ENCODE measurements around the gene MZF1. TPM values are rescaled to one million over a fixed set of nuclear protein-coding genes. Genes with fewer than 3 reads are reported as not detected.
"Not testable (repeated sequence)": the region's sequence is repeated elsewhere in the genome, so short reads cannot be mapped to it uniquely, and the experiment has no call there.

Gene MZF1
- total RNA-seq, 2 donors from 2014 or later = 47.5 to 67.3 TPM

DNA sequence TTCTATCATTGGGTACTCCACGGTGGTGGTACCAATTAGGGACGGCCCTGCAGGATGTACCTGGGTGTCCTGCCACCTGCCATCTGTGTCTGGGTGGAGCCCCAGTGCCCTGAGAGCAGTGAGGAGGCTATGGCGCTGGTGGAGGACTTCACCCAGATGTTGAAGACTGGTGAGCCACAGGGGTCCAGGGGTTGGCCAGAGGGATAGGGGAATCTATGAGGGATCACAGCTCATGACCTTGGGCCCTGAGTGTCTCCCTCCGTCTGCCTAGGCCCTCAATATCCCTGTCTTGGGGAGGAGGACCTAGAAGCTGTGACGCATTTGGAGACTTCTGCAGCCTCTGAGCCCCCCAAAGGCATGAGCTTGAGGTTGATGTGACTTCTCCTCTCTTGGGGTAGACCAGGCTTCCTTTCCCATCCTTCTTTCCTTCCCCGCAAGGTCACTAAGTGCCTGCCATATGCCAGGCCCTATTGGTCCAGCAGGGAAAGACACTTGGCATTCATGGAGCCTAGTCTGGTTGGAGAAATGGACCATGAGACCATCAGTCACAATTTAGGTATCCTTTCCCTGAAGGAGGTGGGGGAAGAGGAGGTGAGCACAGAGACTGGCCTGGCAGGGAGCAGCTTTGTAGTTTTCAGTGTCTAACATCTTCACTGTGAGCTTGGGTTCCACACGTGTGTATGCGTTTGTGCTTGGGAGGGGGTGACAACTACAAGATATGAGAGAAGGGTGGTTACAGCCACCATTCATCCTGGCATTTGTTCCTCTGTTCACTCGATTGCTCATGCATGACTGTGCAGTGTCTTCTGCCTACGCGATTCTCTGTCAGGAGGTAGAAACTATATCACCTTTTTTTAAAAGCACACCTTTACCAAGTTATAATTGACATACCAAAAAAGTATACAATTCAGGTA, 5.1 kb upstream of the MZF1 start:
- Histone ChIP-seq H3K36me3 (peaks cover 0 to 17% of the 10 kb centered on the region in 2 donors), H3K9me3 (no peaks in the 10 kb centered on the region), H3K27ac (no peak overlapping the region), H3K4me3 (no peak overlapping the region), H3K4me1 (replicated peaks) (peaks cover 3% of the 10 kb centered on the region), H3K27me3 (replicated peaks; ENCODE audit: insufficient read depth) (no peaks in the 10 kb centered on the region)
- DNase-seq (ENCODE audit: low spot score) = peak; percentile 3
- intact Hi-C loops (cut with DNase I) = no loop called here
- TF ChIP-seq POLR2A (IDR thresholded peaks at IDR 0.05) = no peak
- WGBS = 83% methylated on average over 11 of the region's 11 CpGs

- DNase-seq (ENCODE audit: low spot score) = not testable (repeated sequence)
These were observed 4.4 kb upstream of the MZF1 start for GRCh38 chr19:58577581-58577980.

DNA sequence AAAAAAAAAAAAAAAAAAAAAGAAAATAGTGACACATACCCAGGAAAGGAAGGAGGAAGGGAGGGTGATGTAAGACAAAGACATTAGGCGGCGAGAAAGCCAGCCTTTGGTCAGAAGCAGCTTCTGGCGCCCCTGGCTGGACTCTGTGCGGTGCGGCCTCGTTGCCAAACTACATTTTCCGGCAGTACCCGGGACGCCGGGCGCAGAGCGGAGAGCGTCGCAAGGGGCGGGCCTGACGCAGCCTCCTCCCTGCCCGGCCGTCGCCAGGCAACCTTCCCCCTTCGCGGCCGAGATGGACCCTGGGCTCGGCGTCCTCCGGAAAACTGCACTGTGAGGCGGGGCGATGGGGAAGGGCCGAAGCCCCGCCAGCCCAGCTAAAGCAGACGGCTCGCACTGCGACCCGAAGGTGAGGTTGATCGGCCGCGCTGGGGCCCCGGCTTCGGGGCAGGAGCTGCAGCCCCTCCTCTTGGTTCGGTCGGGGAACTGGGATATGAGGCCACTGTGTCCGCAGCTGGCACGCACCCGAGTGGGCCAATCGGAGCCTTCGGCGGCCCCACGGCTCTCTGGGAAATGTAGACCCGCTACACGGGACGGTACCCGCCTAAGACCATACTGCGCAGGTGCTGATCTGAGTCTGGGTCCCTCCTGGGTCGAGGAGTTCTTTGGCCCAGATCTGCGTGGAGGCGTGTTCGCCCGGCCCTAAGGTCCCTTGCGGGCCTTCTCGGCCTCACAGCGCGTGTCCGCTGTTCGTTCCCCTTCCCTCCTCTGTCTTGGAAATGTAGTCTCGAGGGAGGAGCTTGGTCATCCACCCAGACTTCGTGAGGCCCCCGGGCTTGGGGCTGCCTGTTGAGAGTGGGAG, 2.3 kb upstream of the MZF1 start:
- H3K27me3 ChIP-seq (replicated peaks; ENCODE audit: insufficient read depth) = no peaks in the 10 kb centered on the region
- WGBS = under 1% methylated on average over 53 of the region's 66 CpGs
- intact Hi-C loops (cut with DNase I) = no loop called here
- no peaks in the 10 kb centered on the region for H3K36me3 ChIP-seq
- peaks cover 7% of the 10 kb centered on the region for H3K4me1 ChIP-seq (replicated peaks)
- H3K9me3 ChIP-seq = no peaks in the 10 kb centered on the region
- peak; percentile 82 for DNase-seq (ENCODE audit: low spot score)
- TF ChIP-seq POLR2AphosphoS5 (IDR thresholded peaks at IDR 0.05) = peak; percentile 85
- TF ChIP-seq, protein P1, sequence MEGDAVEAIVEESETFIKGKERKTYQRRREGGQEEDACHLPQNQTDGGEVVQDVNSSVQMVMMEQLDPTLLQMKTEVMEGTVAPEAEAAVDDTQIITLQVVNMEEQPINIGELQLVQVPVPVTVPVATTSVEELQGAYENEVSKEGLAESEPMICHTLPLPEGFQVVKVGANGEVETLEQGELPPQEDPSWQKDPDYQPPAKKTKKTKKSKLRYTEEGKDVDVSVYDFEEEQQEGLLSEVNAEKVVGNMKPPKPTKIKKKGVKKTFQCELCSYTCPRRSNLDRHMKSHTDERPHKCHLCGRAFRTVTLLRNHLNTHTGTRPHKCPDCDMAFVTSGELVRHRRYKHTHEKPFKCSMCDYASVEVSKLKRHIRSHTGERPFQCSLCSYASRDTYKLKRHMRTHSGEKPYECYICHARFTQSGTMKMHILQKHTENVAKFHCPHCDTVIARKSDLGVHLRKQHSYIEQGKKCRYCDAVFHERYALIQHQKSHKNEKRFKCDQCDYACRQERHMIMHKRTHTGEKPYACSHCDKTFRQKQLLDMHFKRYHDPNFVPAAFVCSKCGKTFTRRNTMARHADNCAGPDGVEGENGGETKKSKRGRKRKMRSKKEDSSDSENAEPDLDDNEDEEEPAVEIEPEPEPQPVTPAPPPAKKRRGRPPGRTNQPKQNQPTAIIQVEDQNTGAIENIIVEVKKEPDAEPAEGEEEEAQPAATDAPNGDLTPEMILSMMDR (IDR thresholded peaks at IDR 0.05) = peak in 2 of 4 experiments; percentile 20 to 24
- TF ChIP-seq POLR2A (IDR thresholded peaks at IDR 0.05) = peak; percentile 45
- peak overlapping the region; percentile 66 to 79 for H3K4me3 ChIP-seq
- peak overlapping the region; percentile 87 to 92 for H3K27ac ChIP-seq

More at GRCh38 chr19:58577581-58577980, 4.4 kb upstream of the MZF1 start:
- intact Hi-C loops (cut with DNase I); H3K4me3 ChIP-seq; H3K9me3 ChIP-seq; H3K27me3 ChIP-seq (replicated peaks; ENCODE audit: insufficient read depth); H3K27ac ChIP-seq; H3K4me1 ChIP-seq (replicated peaks): not testable (repeated sequence)
- 88% methylated on average over 2 of the region's 2 CpGs for WGBS
- peaks cover 0 to 13% of the 10 kb centered on the region in 2 donors for H3K36me3 ChIP-seq

DNA sequence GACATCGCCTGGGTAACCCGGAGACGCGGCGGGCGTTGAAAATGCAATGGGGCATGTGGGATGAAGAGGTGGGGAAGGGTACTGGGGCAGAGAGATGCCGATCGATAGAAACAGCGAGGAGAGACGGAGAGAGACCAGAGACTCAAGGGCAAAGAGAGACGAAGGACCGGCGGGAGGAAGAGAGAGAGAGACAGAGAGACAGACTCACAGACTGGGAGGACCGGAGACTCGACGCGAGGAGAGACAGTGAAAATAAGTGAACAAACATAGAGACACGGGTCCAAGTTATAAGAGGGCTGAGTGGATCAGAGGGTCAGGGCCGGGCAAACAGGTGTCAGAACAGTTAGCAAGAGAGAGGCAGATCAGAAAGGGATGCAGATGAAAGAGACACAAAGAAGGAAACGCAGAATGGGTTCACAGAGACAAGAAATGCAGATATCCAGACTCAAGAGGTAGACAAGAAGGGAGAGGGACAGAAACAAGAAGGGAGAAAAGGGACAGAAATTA, 576 bp upstream of the MZF1 start:
- TF ChIP-seq, protein P1 (IDR thresholded peaks at IDR 0.05) = no peak
- TF ChIP-seq POLR2AphosphoS5 (IDR thresholded peaks at IDR 0.05) (no peak), POLR2A (IDR thresholded peaks at IDR 0.05) (no peak)
- H3K36me3 ChIP-seq = no peaks in the 10 kb centered on the region
- H3K27me3 ChIP-seq (replicated peaks; ENCODE audit: insufficient read depth) = no peaks in the 10 kb centered on the region
- H3K4me1 ChIP-seq (replicated peaks) = peaks cover 7% of the 10 kb centered on the region
- H3K4me3 ChIP-seq = peak overlapping the region; percentile 47 to 75
- WGBS = 2% methylated on average over 20 of the region's 20 CpGs
- no peaks in the 10 kb centered on the region for H3K9me3 ChIP-seq
- intact Hi-C loops (cut with DNase I) = loop anchor here (2.0 kb wide), 1 partner anchor 15 kb away; the partner anchor contains the start of gene UBE2M
- peak overlapping the region; percentile 97 to 100 for H3K27ac ChIP-seq
- DNase-seq (ENCODE audit: low spot score) = no peak

DNA sequence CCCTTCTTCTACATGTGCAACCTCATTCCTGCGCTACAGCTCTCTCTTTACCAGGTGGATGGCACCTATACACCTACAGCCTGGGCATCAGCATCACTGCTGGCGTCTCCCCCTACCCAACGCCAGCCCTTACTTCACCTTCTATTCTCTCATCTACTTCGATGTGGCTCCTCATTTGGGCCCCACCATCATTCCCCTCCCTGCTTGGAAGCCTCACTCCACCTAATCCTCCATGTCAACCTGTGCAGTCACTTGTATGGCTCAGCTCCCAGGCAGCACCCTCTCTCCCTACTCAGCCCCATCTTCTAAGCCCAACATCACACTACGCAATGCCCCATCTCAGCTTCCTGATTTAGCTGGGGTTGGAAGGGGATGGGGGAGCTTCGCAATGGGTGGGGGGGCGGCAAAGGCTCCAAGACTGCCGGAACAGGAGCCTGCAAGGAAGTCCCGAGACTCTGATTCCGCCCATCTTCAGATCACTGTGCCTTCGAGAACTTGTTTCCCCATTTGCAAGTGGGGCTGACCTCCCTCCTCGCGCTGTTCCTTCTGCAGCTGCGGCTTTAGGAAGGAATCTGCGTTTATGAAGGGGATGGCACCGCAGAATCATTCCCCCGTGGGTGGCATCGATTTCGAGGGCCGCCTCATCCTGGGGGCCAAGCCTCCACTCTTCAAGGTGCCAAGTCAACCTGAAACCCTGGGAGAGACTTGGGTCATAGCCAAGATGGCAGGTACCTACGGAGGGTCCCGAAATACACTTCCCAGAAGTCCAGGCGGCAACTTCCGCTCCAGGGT, 913 bp downstream of the MZF1 start:
- no peak for DNase-seq (ENCODE audit: low spot score)
- no peaks in the 10 kb centered on the region for H3K36me3 ChIP-seq
- H3K27ac ChIP-seq = peak overlapping the region; percentile 97 to 100
- TF ChIP-seq POLR2AphosphoS5 (IDR thresholded peaks at IDR 0.05) = peak; percentile 78
- TF ChIP-seq, protein P1 (IDR thresholded peaks at IDR 0.05) = no peak
- no peak for TF ChIP-seq POLR2A (IDR thresholded peaks at IDR 0.05)
- peaks cover 7% of the 10 kb centered on the region for H3K4me1 ChIP-seq (replicated peaks)
- H3K4me3 ChIP-seq = peak overlapping the region; percentile 47 to 75
- WGBS = 41% methylated on average over 24 of the region's 24 CpGs
- no peaks in the 10 kb centered on the region for H3K9me3 ChIP-seq
- intact Hi-C loops (cut with DNase I) = loop anchor here (2.0 kb wide), 1 partner anchor 13 kb away; the partner anchor contains the start of gene UBE2M
- H3K27me3 ChIP-seq (replicated peaks; ENCODE audit: insufficient read depth) = no peaks in the 10 kb centered on the region

Data from prostate gland (tissue), 2 donors.